Fibroblast of lung (primary cell): ENCODE results near the gene LRP1. TPM values are rescaled to one million over a fixed set of nuclear protein-coding genes. Genes with fewer than 3 reads are reported as not detected.

ENCODE experiments used
- DNase-seq, 2 donors: peaks; one replicate each; pipeline versions ENCODE4 v3.0.0 to v3.0.0-alpha.2; 2010; ENCODE audit warnings: low read depth in 2 of 2
- H2AFZ ChIP-seq: 2 replicates; pipeline ENCODE4 v1.5.1; 2012; ENCODE audit warnings: low read length, control low read depth, inconsistent platforms
- H3K27ac ChIP-seq: 2 replicates; pipeline ENCODE4 v1.5.1; 2011; ENCODE audit warnings: low read length, control low read depth; ENCODE audit not compliant: insufficient read depth
- H3K27me3 ChIP-seq: 2 replicates; pipeline ENCODE4 v1.5.1; 2011; ENCODE audit warnings: mild to moderate bottlenecking, low read length; ENCODE audit not compliant: control insufficient read depth, insufficient read depth
- H3K36me3 ChIP-seq: 2 replicates; pipeline ENCODE4 v1.5.1; 2011; ENCODE audit warnings: low read length; ENCODE audit not compliant: control insufficient read depth, insufficient read depth
- H3K4me1 ChIP-seq: 2 replicates; pipeline ENCODE4 v1.5.1; 2011; ENCODE audit warnings: low read length; ENCODE audit not compliant: control insufficient read depth, insufficient read depth; ENCODE audit errors: extremely low read depth
- H3K4me2 ChIP-seq: 2 replicates; pipeline ENCODE4 v1.5.1; 2011; ENCODE audit warnings: low read length, control low read depth; ENCODE audit not compliant: insufficient read depth; ENCODE audit errors: extremely low read depth
- H3K4me3 ChIP-seq, 4 experiments: fragments of 200-600 bp in 1 of 4; sonication (generic) in 1 of 4; replicated peaks in 1 of 4; 2 replicates each; pipeline ENCODE4 v1.5.1; 2011 to 2016; ENCODE audit warnings: low read length in 4 of 4, low read depth in 3 of 4, mild to moderate bottlenecking in 3 of 4, control low read depth in 2 of 4, inconsistent platforms in 1 of 4, mixed read lengths in 1 of 4; ENCODE audit not compliant: insufficient read depth in 1 of 4; ENCODE audit errors: control extremely low read depth in 1 of 4
- H3K79me2 ChIP-seq: 2 replicates; pipeline ENCODE4 v1.5.1; 2012; ENCODE audit warnings: mild to moderate bottlenecking, low read length, inconsistent platforms; ENCODE audit not compliant: control insufficient read depth, insufficient read depth
- H3K9ac ChIP-seq: 2 replicates; pipeline ENCODE4 v1.5.1; 2011; ENCODE audit warnings: mild to moderate bottlenecking, low read length, control low read depth; ENCODE audit not compliant: insufficient read depth
- H3K9me3 ChIP-seq: 2 replicates; pipeline ENCODE4 v1.5.1; 2012; ENCODE audit warnings: low read depth, low read length; ENCODE audit not compliant: control insufficient read depth, insufficient read depth
- H4K20me1 ChIP-seq: 2 replicates; pipeline ENCODE4 v1.5.1; 2011; ENCODE audit warnings: low read length; ENCODE audit not compliant: control insufficient read depth, insufficient read depth; ENCODE audit errors: extremely low read depth
- CTCF ChIP-seq, 2 donors: IDR thresholded peaks in 1 of 2; conservative IDR thresholded peaks in 1 of 2; 1 replicate in 1 of 2; 2 replicates in 1 of 2; pipeline ENCODE4 v1.5.1; 2011 to 2012; ENCODE audit warnings: low read length in 2 of 2, control low read depth in 1 of 2, inconsistent platforms in 1 of 2, low read depth in 1 of 2, mild to moderate bottlenecking in 1 of 2
- EZH2 ChIP-seq: IDR thresholded peaks from 2 replicates; pipeline ENCODE4 v1.5.1; 2012; ENCODE audit warnings: low read length, control low read depth, mild to moderate bottlenecking; ENCODE audit errors: missing control alignments
- polyA plus RNA-seq, 2 donors: library from polyadenylated mRNA; depleted of rRNA in 1 of 2; stranded (reverse) in 1 of 2; unstranded in 1 of 2; fragments of >200 nt; gene quantifications; 2 replicates each; pipeline ENCODE4 v1.2.1, GENCODE V29; 2011 to 2012; ENCODE audit warnings: missing spikeins in 1 of 2
- total RNA-seq: library from RNA; depleted of rRNA; stranded (reverse); fragments of >200 nt; gene quantifications from 2 replicates; pipeline ENCODE4 v1.2.1, GENCODE V29; 2014

Gene LRP1
- total and polyA plus RNA-seq, 2 donors (not counting 1 experiment from before 2014, with no cell fraction given), result 92.2 to 464 TPM

DNA sequence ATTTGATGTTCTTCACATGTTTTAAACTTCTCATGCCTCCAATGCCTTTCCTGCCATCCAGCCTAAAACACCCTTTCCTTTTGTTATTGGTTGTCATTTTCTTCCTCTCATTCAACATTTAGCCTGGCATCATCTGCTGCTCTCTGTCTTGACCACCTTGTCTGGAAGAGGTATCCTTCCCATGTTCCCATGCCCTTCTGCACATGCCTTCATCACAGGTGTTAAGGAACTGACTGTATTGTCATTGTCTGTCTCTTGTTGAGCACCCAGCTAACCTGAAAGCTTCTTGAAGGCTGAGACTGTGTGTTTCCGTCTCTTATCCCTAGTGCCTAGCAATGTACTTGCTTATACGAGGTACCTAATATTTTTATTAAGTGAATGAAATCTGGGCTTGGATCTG is 4.5 kb upstream of the LRP1 start:
- Histone ChIP-seq H4K20me1 (no peaks in the 10 kb centered on the region), H3K4me2 (no peak overlapping the region), H2AFZ (no peak overlapping the region), H3K9ac (no peak overlapping the region), H3K27ac (no peak overlapping the region), H3K79me2 (peaks cover 3% of the 10 kb centered on the region), H3K9me3 (no peaks in the 10 kb centered on the region), H3K4me1 (peaks cover 9% of the 10 kb centered on the region), H3K27me3 (no peaks in the 10 kb centered on the region), H3K36me3 (no peaks in the 10 kb centered on the region), H3K4me3 (no peak overlapping the region)
- TF ChIP-seq CTCF (conservative IDR thresholded peaks at IDR 0.05 in 1 of 2, IDR thresholded peaks at IDR 0.05 in 1 of 2; ENCODE audit: low read depth in 1 of 2, low read length in 2 of 2) (no peak), EZH2 (no peak)
- no peak for DNase-seq

DNA sequence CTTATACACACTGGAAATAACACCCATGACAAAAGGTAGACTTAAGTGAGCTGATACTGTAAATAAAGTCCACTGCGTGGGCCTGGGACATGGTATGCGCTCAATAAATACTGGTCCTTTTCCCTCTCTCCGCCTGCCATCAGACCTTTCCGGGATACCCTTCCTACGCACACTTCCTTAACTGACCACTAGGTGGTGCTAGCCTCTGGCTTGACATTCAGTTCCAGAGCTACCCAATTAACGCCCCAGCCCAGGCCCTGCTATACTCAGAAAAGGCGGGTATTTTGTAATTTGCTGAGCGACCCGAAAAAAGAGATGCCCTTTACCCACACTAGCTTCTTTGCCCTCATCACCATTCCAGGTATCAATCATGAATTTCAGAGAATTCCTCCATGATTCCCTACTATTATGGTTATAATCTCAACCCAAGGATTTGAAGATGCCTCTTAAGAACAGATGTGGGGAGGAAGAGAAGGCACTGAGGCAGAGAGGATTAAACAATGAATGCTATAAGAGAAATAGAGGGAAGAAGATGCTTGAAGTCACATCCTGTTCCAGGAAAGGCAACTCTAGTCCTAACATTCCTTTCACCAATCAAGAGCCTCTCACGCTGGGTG is 3.9 kb upstream of the LRP1 start:
- peaks cover 8% of the 10 kb centered on the region for H3K79me2 ChIP-seq
- H3K36me3 ChIP-seq, result no peaks in the 10 kb centered on the region

DNA sequence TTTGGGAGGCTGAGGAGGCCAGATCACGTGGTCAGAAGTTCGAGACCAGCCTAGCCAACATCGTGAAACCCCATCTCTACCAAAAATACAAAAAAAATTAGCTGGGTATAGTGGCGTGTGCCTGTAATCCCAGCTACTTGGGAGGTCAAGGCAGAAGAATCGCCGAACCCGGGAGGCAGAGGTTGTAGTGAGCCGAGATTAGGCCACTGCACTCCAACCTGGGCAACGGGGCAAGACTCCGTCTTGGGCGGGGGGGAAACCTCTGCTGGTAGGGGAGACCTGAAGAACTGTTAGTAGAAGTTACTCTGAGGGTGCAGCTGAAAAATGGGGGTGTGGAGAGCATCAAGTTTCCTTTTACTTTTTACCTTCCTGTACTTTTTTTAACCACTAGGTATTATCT is 2.2 kb upstream of the LRP1 start:
- no peaks in the 10 kb centered on the region for H4K20me1 ChIP-seq
- TF ChIP-seq EZH2 (no peak), CTCF (conservative IDR thresholded peaks at IDR 0.05 in 1 of 2, IDR thresholded peaks at IDR 0.05 in 1 of 2; ENCODE audit: low read depth in 1 of 2, low read length in 2 of 2) (no peak)
- no peak overlapping the region for H3K27ac ChIP-seq
- H3K4me2 ChIP-seq, result no peak overlapping the region
- no peak overlapping the region for H2AFZ ChIP-seq
- no peak overlapping the region for H3K4me3 ChIP-seq
- no peaks in the 10 kb centered on the region for H3K9me3 ChIP-seq
- no peak for DNase-seq
- peaks cover 25% of the 10 kb centered on the region for H3K79me2 ChIP-seq
- peaks cover 11% of the 10 kb centered on the region for H3K4me1 ChIP-seq
- H3K36me3 ChIP-seq, result no peaks in the 10 kb centered on the region
- H3K27me3 ChIP-seq, result no peaks in the 10 kb centered on the region
- H3K9ac ChIP-seq, result no peak overlapping the region

More for the DNA sequence above, 3.9 kb upstream of the LRP1 start:
- Histone ChIP-seq H2AFZ (no peak overlapping the region), H3K4me3 (no peak overlapping the region), H3K4me2 (no peak overlapping the region), H3K9me3 (no peaks in the 10 kb centered on the region), H3K9ac (no peak overlapping the region), H3K4me1 (peaks cover 5% of the 10 kb centered on the region), H3K27ac (no peak overlapping the region), H4K20me1 (no peaks in the 10 kb centered on the region), H3K27me3 (no peaks in the 10 kb centered on the region)
- peak; percentile 51 to 79 for DNase-seq
- no peak for TF ChIP-seq EZH2
- TF ChIP-seq CTCF (conservative IDR thresholded peaks at IDR 0.05 in 1 of 2, IDR thresholded peaks at IDR 0.05 in 1 of 2; ENCODE audit: low read depth in 1 of 2, low read length in 2 of 2), result peak; percentile 95 to 98
